HG03342 (cell line): ENCODE results near the gene GNB3.

Source experiments
- ATAC-seq: cut with Tn5 transposase; IDR thresholded peaks from one replicate; pipeline ENCODE4 v1.9.1; 2021; ENCODE audit warnings: mild to moderate bottlenecking, moderate library complexity; ENCODE audit not compliant: unreplicated experiment

Gene GNB3

GRCh38 chr12:6840761-6841515 is at the start of gene GNB3:
TSS of gene GNB3 (plus strand) at chr12:6840925. CDS start at chr12:6841288, 363 bp downstream.
- no peak for ATAC-seq

GRCh38 chr12:6791931-6792520 is 48.7 kb upstream of the GNB3 start:
- no peak for ATAC-seq

- no peak for ATAC-seq
Observed at GRCh38 chr12:6792522-6793201, 48.1 kb upstream of the GNB3 start.

GRCh38 chr12:6795088-6795487 is 45.6 kb upstream of the GNB3 start:
- no peak for ATAC-seq

GRCh38 chr12:6796576-6796975 is 44.1 kb upstream of the GNB3 start:
- no peak for ATAC-seq

- no peak for ATAC-seq
Observed at GRCh38 chr12:6799147-6799546, 41.6 kb upstream of the GNB3 start.

GRCh38 chr12:6807170-6807569 is 33.6 kb upstream of the GNB3 start:
- no peak for ATAC-seq

GRCh38 chr12:6809056-6809455 is 31.7 kb upstream of the GNB3 start:
- no peak for ATAC-seq

GRCh38 chr12:6810758-6811157 is 30.0 kb upstream of the GNB3 start:
- no peak for ATAC-seq

GRCh38 chr12:6813363-6813762 is 27.4 kb upstream of the GNB3 start:
- ATAC-seq: no peak

GRCh38 chr12:6816598-6816997 is 24.1 kb upstream of the GNB3 start:
- no peak for ATAC-seq

GRCh38 chr12:6817098-6817497 is 23.6 kb upstream of the GNB3 start:
- ATAC-seq: no peak

GRCh38 chr12:6817662-6818157 is 23.0 kb upstream of the GNB3 start:
- ATAC-seq: no peak

- ATAC-seq: no peak
Observed at GRCh38 chr12:6818222-6818621, 22.5 kb upstream of the GNB3 start.

- no peak for ATAC-seq
Observed at GRCh38 chr12:6818645-6819044, 22.1 kb upstream of the GNB3 start.

- no peak for ATAC-seq
Observed at GRCh38 chr12:6819106-6820030, 21.4 kb upstream of the GNB3 start.

GRCh38 chr12:6820166-6820565 is 20.6 kb upstream of the GNB3 start:
- no peak for ATAC-seq

GRCh38 chr12:6821591-6822425 is 18.9 kb upstream of the GNB3 start, which contains the start of gene GPR162:
TSS of gene GPR162 (plus strand) at chr12:6821821. CDS start at chr12:6823899, 2,078 bp downstream.
- no peak for ATAC-seq

GRCh38 chr12:6822426-6823135 is 18.1 kb upstream of the GNB3 start:
- ATAC-seq: no peak
